ENCODE data around the gene DNAH7.

Gene DNAH7

DNA sequence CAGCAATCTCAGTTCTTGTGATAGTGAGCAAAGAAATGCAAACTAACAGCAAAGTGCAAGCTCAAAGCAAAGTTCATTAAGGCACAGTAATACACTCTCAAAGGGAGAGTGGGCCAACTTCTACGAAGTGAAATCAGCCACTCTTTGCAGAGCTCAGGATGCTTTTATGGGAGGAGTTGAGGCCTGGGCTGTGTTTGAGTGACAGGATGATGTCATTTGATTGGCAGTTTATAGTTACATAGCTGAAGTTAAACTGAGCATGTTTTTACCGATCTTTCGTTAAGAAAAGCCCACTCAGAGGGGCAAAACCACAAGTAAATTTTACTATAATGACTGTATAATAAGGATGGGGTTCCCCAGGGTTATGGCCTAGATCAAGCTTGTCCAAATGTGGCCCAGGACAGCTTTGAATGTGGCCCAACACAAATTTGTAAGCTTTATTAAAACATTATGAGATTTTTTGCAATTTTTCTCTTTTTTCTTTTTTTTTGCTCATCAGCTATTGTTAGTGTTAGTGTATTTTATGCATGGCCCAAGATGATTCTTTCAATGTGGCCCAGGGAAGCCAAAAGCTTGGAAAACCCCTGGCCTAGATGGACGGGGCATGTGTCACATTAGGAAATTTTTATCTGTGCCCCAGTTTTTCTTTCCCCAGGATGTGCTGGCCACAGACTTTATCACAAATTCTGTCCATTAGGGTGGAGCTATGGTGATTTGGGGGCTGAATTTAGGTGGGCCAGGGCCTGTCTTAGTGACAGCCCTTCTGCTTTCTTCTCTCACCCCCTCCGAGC is 8.3 kb upstream of the DNAH7 start:
- no peak for DNase-seq

- no peak for DNase-seq
These were observed 6.6 kb upstream of the DNAH7 start for GRCh38 chr2:196075196-196075595.

DNA sequence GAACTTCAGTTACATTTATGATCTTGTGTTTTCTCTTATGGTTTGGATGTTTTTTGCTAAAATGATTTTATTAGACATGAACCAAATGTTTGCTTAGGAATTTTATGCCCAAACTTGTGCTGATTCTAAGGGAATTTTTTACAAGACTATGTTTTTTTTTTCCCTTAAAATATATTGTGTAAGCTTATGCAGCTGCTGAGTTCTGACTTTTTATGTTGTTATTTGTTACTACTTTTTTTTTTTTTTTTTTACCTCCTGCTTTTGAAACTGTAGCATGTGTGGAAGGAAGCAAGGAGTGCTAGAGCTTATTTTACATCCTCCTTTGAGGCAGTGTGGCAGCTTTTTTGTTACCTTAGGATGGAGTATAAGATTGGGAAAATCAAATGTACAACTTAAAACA is 6.0 kb upstream of the DNAH7 start:
- no peak for DNase-seq

- no peak for DNase-seq
These were observed 4.9 kb upstream of the DNAH7 start for GRCh38 chr2:196073521-196073920.

DNA sequence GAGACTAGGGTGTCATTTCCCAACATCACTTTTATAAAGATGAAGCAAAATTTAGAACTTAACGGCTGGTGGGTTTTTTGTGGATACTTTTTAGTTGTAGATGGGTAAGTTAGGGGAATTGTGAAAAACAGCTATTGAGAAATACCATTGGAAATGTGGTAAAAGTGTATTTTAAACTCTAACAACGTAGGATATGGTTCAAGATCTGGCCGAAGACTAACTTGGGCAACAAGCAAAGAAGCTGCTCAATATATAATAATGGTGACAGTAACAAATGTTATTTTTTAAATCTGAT is 1.6 kb downstream of the DNAH7 start:
- DNase-seq, result no peak

DNA sequence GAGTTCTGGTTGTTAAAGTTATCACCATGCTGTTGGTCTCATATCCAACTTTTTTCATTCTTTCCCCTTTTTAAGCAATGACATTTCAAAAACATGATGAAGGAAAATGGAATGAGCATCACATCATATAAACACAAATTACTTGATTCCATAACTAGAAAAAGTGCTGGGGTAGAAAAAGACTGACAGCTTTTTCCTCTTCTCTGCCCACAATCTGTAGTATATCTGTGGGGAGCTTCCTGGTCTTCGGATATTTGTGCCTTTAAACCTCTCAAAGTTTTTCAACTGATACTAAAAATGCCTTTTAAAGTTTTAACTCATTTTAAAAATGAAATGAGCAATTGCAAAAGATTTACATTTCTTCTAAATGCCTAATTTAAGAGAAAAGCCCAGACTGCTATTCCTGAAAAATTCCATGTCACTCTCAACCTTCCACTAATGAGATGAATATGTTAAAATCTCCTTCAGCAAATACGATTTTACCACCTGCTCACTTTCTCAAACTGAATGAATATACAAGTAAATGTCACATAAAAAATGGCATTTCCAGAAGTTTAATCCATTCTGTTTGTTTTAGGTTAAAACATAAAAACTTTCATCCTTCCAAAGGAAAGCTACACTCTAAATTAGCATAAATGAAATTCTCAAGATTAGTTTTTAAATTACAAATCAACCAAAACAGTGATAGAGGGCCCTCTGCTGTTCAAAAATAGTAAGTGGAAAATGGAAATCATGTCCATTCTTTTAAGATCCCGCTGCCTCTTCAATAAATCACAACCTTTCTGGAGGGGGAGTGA is 2.1 kb downstream of the DNAH7 start:
- peak; percentile 36 for DNase-seq

GRCh38 chr2:196063773-196064172 is 4.9 kb downstream of the DNAH7 start:
- DNase-seq, result no peak

GRCh38 chr2:196059491-196059960 is 9.1 kb downstream of the DNAH7 start:
- no peak for DNase-seq

DNA sequence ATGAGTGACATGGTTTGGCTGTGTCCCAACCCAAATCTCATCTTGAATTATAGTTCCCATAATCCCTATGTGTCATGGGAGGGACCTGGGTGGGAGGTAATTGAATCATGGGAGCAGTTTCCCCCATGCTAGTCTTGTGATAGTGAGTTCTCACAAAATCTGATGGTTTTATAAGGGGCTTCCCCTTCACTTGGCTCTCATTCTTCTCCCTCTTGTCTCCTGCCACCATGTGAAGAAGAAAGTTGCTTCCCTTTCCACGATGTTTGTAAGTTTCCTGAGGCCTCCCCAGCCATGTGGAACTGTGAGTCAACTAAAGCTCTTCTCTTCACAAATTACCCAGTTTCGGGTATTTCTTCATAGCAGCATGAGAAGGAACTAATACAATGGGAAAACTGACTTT is 14.0 kb downstream of the DNAH7 start:
- DNase-seq, result no peak

GRCh38 chr2:196046123-196046917 is 22.3 kb downstream of the DNAH7 start:
- no peak for DNase-seq

DNA sequence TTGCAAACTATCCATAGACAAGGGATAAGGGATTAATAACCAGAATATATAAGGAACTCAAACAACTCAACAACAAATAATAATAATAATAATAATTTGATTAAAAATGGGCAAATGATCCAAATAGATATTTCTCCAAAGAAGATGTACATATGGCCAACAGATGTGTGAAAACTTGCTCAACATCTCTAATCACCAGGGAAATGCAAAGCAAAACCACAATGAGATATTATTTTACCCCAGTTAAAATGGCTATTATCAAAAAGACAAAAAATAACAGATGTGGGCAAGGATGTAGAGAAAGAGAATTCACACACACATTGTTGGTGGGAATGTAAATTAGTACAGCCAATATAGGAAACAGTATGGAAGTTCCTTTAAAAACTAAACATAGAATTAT is 26.9 kb downstream of the DNAH7 start:
- no peak for DNase-seq

GRCh38 chr2:196040218-196040617 is 28.4 kb downstream of the DNAH7 start:
- no peak for DNase-seq

GRCh38 chr2:196036442-196036841 is 32.2 kb downstream of the DNAH7 start:
- DNase-seq, result no peak

DNA sequence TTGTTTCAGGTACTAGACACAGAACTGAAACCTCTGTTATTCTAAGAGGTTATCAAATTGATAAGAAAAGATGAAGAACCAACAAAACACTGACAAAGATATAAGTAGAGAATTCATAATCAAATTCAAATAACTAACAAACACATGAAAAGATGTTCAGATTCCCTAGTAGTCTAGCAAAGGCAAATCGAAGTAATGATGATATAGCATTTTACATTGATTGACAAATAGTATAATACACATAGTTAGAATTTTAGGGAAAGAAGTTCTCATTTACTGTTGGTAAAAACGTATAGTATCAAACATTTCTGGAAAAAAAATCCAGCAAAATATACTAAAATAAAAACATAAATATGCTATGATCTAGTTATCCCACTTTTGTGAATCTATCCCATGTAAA is 50.6 kb downstream of the DNAH7 start:
- no peak for DNase-seq

GRCh38 chr2:196012314-196012713 is 56.3 kb downstream of the DNAH7 start:
- DNase-seq, result no peak

DNA sequence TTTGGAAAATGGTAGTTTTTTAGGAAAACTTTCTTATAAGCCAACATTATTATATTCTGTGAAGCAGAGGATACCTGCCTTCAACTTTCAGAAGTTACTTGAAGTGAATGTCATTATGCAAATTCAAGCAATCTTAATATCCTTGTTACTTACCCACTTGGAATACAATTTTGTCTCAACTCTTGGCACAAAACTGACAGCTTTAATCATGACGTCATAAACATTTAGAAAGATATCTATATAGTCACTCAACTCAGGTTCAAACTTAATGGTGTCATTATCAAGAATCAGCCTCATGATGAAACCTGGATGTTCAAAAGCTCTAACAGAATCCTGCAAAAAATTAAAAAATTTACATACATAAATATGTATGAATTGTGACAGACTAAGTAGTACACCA is 68.1 kb downstream of the DNAH7 start:
- no peak for DNase-seq

GRCh38 chr2:195998070-195998469 is 70.6 kb downstream of the DNAH7 start:
- no peak for DNase-seq

- no peak for DNase-seq
These were observed 73.1 kb downstream of the DNAH7 start for GRCh38 chr2:195995499-195995898.

DNA sequence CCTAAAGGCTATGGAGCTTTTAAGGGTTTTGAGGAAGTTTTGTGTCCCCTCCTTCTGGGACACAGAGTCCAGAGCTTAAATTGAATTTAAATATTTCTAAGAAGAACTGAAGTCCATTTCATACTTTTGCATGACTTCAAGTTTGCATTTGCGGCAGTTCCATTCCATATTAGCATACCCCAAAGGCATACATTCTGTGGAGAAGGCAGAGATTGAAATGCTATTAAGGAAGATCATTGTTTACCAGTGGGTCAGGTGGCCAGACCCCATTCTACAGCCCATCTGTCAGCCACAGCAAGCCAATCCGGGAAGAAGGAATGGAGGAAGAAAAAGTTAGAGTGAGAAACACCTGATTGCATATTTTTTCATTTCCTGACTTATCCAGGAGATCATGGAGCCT is 75.0 kb downstream of the DNAH7 start:
- no peak for DNase-seq

GRCh38 chr2:195985741-195986140 is 82.9 kb downstream of the DNAH7 start:
- no peak for DNase-seq

GRCh38 chr2:195984923-195985726 is 83.5 kb downstream of the DNAH7 start:
- DNase-seq, result no peak

DNA sequence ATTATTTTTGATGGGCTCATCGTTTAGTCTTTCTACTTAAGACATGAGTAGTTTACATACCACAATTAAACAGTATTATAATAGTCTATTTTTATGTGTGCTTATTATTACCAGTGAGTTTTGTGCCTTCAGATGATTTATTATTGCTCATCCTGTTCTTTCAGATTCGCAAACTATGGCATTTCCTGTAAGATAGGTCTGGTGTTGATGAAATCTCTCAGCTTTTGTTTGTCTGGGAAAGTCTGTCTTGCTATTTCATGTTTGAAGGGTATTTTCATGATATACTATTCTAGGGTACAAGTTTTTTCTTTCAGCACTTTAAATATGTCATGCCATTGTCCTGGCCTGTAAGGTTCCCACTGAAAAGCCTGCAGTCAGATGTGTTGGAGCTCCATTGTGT is 101.3 kb downstream of the DNAH7 start:
- DNase-seq, result no peak

DNA sequence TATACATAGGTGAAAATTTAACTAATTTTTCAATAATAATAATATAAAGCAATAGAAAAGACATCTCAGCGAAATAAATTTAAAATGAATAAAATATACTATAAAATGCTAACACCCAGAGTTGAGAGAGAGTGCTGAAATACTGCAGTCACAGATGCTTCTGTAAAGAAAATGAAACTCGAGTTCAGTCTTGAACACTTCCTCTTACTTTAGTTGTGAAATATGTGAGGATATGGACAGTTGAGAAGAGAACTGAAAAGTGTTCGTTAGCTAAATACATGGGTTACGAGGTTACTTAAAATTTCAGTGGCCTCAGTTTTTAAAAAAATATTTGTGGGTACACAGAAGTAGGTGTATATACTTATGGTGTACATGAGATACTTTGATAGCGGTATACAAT is 106.8 kb downstream of the DNAH7 start:
- no peak for DNase-seq
